Endothelial cell of umbilical vein (primary cell): Measurements from ENCODE around the gene PPM1M. TPM values are rescaled to one million over a fixed set of nuclear protein-coding genes. Genes with fewer than 3 reads are reported as not detected.

Source experiments
- BruUV-seq: library from RNA; stranded (reverse); fragments of 400-500 nt; replicated peaks from 2 replicates; lab custom pipeline; 2021; lab: Mats Ljungman, UMichigan
- CTCF ChIA-PET: fragments of 300-600, 350-600 bp; sonication (Branson Sonifier 250); formaldehyde crosslinking; loops from one replicate; lab custom pipeline; 2021; ENCODE audit warnings: antibody characterized with exemption, inconsistent platforms; lab: Charles Lee
- POLR2A ChIA-PET: fragments of 300-600, 350-600 bp; sonication (Branson Sonifier 250); formaldehyde crosslinking; loops from one replicate; lab custom pipeline; 2021; ENCODE audit warnings: antibody characterized with exemption, inconsistent platforms; lab: Charles Lee
- DNase-seq: peaks from one replicate; pipeline ENCODE4 v3.0.0-alpha.2; 2011; ENCODE audit warnings: low read depth, low spot score
- FAIRE-seq: peaks from 2 replicates; lab custom pipeline; 2011; peaks lifted over from hg19 to GRCh38; lab: Jason Lieb, UNC
- H2AFZ ChIP-seq: 2 replicates; pipeline ENCODE4 v1.6.0; 2012; ENCODE audit warnings: low read depth, low read length, control low read depth, inconsistent platforms
- H3K27ac ChIP-seq: 2 replicates; pipeline ENCODE4 v1.5.1; 2011; ENCODE audit warnings: low read depth, mild to moderate bottlenecking, control low read depth, low read length, moderate library complexity; ENCODE audit not compliant: insufficient read depth
- H3K27me3 ChIP-seq, 2 experiments: 2 replicates each; pipeline versions ENCODE4 v1.6.0 to v1.6.1; 2011; ENCODE audit warnings: low read length in 2 of 2, mixed read lengths in 1 of 2; ENCODE audit not compliant: control insufficient read depth in 2 of 2, insufficient read depth in 2 of 2
- H3K36me3 ChIP-seq, 2 experiments: 2 replicates in 1 of 2; 3 replicates in 1 of 2; pipeline ENCODE4 v1.5.1; 2011; ENCODE audit warnings: low read length in 2 of 2, mild to moderate bottlenecking in 1 of 2, moderate library complexity in 1 of 2; ENCODE audit not compliant: control insufficient read depth in 2 of 2, insufficient read depth in 2 of 2; ENCODE audit errors: extremely low read depth in 1 of 2
- H3K4me1 ChIP-seq: 3 replicates; pipeline ENCODE4 v1.5.1; 2011; ENCODE audit warnings: mild to moderate bottlenecking, low read length; ENCODE audit not compliant: control insufficient read depth, insufficient read depth; ENCODE audit errors: extremely low read depth
- H3K4me2 ChIP-seq: 2 replicates; pipeline ENCODE4 v1.6.1; 2011; ENCODE audit warnings: low read length, control low read depth, mixed read lengths; ENCODE audit not compliant: insufficient read depth
- H3K4me3 ChIP-seq, 3 experiments: fragments of 200-600 bp in 1 of 3; sonication (generic), shearing (Covaris generic) in 1 of 3; replicated peaks in 1 of 3; 2 replicates each; pipeline ENCODE4 v1.5.1; 2011 to 2016; ENCODE audit warnings: control low read depth in 3 of 3, low read length in 3 of 3, mild to moderate bottlenecking in 2 of 3, inconsistent platforms in 1 of 3, low read depth in 1 of 3, moderate library complexity in 1 of 3; ENCODE audit not compliant: insufficient read depth in 1 of 3
- H3K79me2 ChIP-seq: 2 replicates; pipeline ENCODE4 v1.6.0; 2012; ENCODE audit warnings: low read length, inconsistent platforms; ENCODE audit not compliant: control insufficient read depth, insufficient read depth
- H3K9ac ChIP-seq: replicated peaks from 2 replicates; pipeline ENCODE3; 2011; ENCODE audit warnings: low read length, control low read depth; ENCODE audit not compliant: insufficient read depth; ENCODE audit errors: extremely low read depth
- H3K9me1 ChIP-seq: replicated peaks from 3 replicates; pipeline ENCODE4 v1.6.0; 2011; ENCODE audit warnings: mild to moderate bottlenecking, low read length; ENCODE audit not compliant: control insufficient read depth, insufficient read depth; ENCODE audit errors: extremely low read depth
- H3K9me3 ChIP-seq: replicated peaks from 2 replicates; pipeline ENCODE4 v1.5.1; 2012; ENCODE audit warnings: low read length, inconsistent platforms; ENCODE audit not compliant: control insufficient read depth, insufficient read depth
- H4K20me1 ChIP-seq: replicated peaks from 2 replicates; pipeline ENCODE3; 2011; ENCODE audit warnings: mild to moderate bottlenecking, low read length; ENCODE audit not compliant: control insufficient read depth, insufficient read depth; ENCODE audit errors: extremely low read depth
- EZH2 ChIP-seq: IDR thresholded peaks from 2 replicates; pipeline ENCODE4 v1.6.1; 2012; ENCODE audit warnings: borderline replicate concordance, low read depth, mild to moderate bottlenecking, moderate library complexity, low read length, inconsistent platforms; ENCODE audit not compliant: severe bottlenecking
- FOS ChIP-seq: IDR thresholded peaks from 2 replicates; pipeline ENCODE4 v1.6.1; 2011; ENCODE audit warnings: mild to moderate bottlenecking, low read length, moderate library complexity, borderline replicate concordance; ENCODE audit not compliant: insufficient read depth
- GATA2 ChIP-seq: IDR thresholded peaks from 2 replicates; pipeline ENCODE4 v1.7.0; 2011; ENCODE audit warnings: low read depth, mild to moderate bottlenecking, moderate library complexity, mixed read lengths, low read length; ENCODE audit not compliant: insufficient read length, insufficient read depth
- JUN ChIP-seq: IDR thresholded peaks from 2 replicates; pipeline ENCODE4 v1.6.1; 2011; ENCODE audit warnings: borderline replicate concordance, low read depth; ENCODE audit not compliant: insufficient read length, insufficient read depth
- MYC ChIP-seq: IDR thresholded peaks from one replicate; pipeline ENCODE4 v1.6.1; 2011; ENCODE audit warnings: mild to moderate bottlenecking, low read depth, low read length
- POLR2A ChIP-seq: IDR thresholded peaks from 2 replicates; pipeline ENCODE4 v1.6.1; 2012; ENCODE audit warnings: low read depth, mild to moderate bottlenecking, control low read depth, low read length
- POLR2AphosphoS5 ChIP-seq: IDR thresholded peaks from 2 replicates; pipeline ENCODE4 v1.6.1; 2012; ENCODE audit warnings: low read depth, mild to moderate bottlenecking, control low read depth, low read length, moderate library complexity; ENCODE audit not compliant: insufficient read depth
- dilution Hi-C: fragments of 300-500 bp; cut with MboI; formaldehyde crosslinking; loops from one replicate; pipeline ENCODE4 v1.15.0; 2019; ENCODE audit warnings: low sequenced_read_pairs; ENCODE audit not compliant: extremely low pct_ligation_motif_present
- intact Hi-C: fragments of 100-400 bp; cut with micrococcal nuclease; formaldehyde crosslinking; loops from one replicate; pipeline ENCODE4 v1.10.0; 2022
- polyA plus RNA-seq, 4 experiments: library from polyadenylated mRNA; depleted of rRNA in 3 of 4; stranded (reverse) in 3 of 4; unstranded in 1 of 4; fragments of >200 nt; gene quantifications; 2 replicates each; pipeline versions ENCODE4 v1.2.1 to v1.2.3, GENCODE V29; 2011 to 2012; ENCODE audit warnings: missing spikeins in 1 of 4
- total RNA-seq: library from RNA; stranded (reverse); gene quantifications from 2 replicates; pipeline ENCODE4 v1.2.3, GENCODE V29; 2021
- TF ChIP-seq, protein P1 (sequence below), 2 donors: IDR thresholded peaks; 1 replicate in 1 of 2; 2 replicates in 1 of 2; pipeline ENCODE4 v1.5.1; 2011; ENCODE audit warnings: low read length in 2 of 2, mild to moderate bottlenecking in 2 of 2, moderate library complexity in 2 of 2, control low read depth in 1 of 2, inconsistent platforms in 1 of 2, low read depth in 1 of 2; ENCODE audit not compliant: insufficient read depth in 1 of 2; ENCODE audit errors: extremely low read depth in 1 of 2
- TF ChIP-seq, protein P2 (sequence below): IDR thresholded peaks from 2 replicates; pipeline ENCODE4 v1.6.1; 2011; ENCODE audit not compliant: insufficient read depth, insufficient read length

The PPM1M gene
- total and polyA plus RNA-seq, 2 donors (not counting 3 experiments of a cell fraction or from before 2014, with no cell fraction given): 13.7 to 19.4 TPM

DNA sequence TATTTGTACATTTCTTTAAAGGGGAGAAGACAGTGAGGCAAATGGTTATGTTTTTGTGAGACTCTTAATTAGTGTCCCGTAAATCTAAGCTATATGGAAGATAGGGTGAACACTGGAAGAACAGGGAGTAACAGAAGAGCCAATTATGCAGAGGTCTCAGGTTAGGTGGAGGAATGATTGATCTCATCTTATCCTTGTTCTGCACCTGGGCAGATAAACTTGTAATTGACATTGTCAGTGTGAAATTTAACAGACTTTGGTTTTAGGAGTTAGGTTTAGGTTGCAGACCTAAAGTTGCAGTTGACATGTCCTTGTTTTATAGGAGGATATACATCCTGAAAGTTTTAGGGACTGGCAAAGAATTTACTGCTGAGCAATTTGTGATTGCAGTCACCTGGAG is 3.5 kb upstream of the PPM1M start:
- Histone ChIP-seq H2AFZ (no peak overlapping the region), H3K9me1 (no peaks in the 10 kb centered on the region), H3K9ac (no peak overlapping the region), H3K79me2 (peaks cover 20% of the 10 kb centered on the region), H3K4me2 (no peak overlapping the region), H3K9me3 (no peaks in the 10 kb centered on the region), H3K4me3 (no peak overlapping the region), H4K20me1 (no peaks in the 10 kb centered on the region), H3K36me3 (no peaks in the 10 kb centered on the region), H3K27ac (no peak overlapping the region), H3K27me3 (no peaks in the 10 kb centered on the region), H3K4me1 (peaks cover 42% of the 10 kb centered on the region)
- POLR2A ChIA-PET: no interaction called here
- intact Hi-C loops (no loop called here), dilution Hi-C loops (no loop called here)
- no TSS peak for BruUV-seq
- TF ChIP-seq POLR2AphosphoS5 (no peak), POLR2A (no peak), MYC (no peak), JUN (no peak), FOS (no peak), EZH2 (no peak), GATA2 (no peak)
- TF ChIP-seq, protein P1, sequence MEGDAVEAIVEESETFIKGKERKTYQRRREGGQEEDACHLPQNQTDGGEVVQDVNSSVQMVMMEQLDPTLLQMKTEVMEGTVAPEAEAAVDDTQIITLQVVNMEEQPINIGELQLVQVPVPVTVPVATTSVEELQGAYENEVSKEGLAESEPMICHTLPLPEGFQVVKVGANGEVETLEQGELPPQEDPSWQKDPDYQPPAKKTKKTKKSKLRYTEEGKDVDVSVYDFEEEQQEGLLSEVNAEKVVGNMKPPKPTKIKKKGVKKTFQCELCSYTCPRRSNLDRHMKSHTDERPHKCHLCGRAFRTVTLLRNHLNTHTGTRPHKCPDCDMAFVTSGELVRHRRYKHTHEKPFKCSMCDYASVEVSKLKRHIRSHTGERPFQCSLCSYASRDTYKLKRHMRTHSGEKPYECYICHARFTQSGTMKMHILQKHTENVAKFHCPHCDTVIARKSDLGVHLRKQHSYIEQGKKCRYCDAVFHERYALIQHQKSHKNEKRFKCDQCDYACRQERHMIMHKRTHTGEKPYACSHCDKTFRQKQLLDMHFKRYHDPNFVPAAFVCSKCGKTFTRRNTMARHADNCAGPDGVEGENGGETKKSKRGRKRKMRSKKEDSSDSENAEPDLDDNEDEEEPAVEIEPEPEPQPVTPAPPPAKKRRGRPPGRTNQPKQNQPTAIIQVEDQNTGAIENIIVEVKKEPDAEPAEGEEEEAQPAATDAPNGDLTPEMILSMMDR (IDR thresholded peaks at IDR 0.05; ENCODE audit: extremely low read depth in 1 of 2, insufficient read depth in 1 of 2, low read depth in 1 of 2, low read length in 2 of 2): no peak
- TF ChIP-seq, protein P2, sequence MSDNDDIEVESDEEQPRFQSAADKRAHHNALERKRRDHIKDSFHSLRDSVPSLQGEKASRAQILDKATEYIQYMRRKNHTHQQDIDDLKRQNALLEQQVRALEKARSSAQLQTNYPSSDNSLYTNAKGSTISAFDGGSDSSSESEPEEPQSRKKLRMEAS: no peak
- no peak for DNase-seq
- FAIRE-seq: no peak
- CTCF ChIA-PET: interaction anchor here (0.7 to 0.8 kb wide), 2 partner anchors 10 to 97 kb away, joined by 3 to 4 read pairs; no protein-coding TSS in a partner anchor
